NCI-H82 treated with DMSO at 0.1 percent for 48 hours (cell line): ENCODE data around the gene MMP17.

ENCODE experiments used
- DNase-seq: peaks from one replicate; lab custom pipeline; 2025; ENCODE audit not compliant: unreplicated experiment; lab: John Stamatoyannopoulos, UW

Gene MMP17

GRCh38 chr12:131847456-131847855, 19.3 kb downstream of the MMP17 start:
- no peak for DNase-seq

- DNase-seq = no peak
Observed at GRCh38 chr12:131848753-131849152, 20.6 kb downstream of the MMP17 start.

- DNase-seq = no peak
Observed at GRCh38 chr12:131849700-131850553, 21.7 kb downstream of the MMP17 start.

- DNase-seq = no peak
Observed at GRCh38 chr12:131850856-131851559, 22.8 kb downstream of the MMP17 start.

GRCh38 chr12:131851741-131852550, 23.8 kb downstream of the MMP17 start:
- no peak for DNase-seq

- no peak for DNase-seq
Observed at GRCh38 chr12:131852551-131853299, 24.5 kb downstream of the MMP17 start.

- DNase-seq = no peak
Observed at GRCh38 chr12:131853832-131854797, 25.9 kb downstream of the MMP17 start.

- DNase-seq = no peak
Observed at GRCh38 chr12:131854861-131855476, 26.8 kb downstream of the MMP17 start.

- no peak for DNase-seq
Observed at GRCh38 chr12:131855521-131856142, 27.4 kb downstream of the MMP17 start.

- DNase-seq = no peak
Observed at GRCh38 chr12:131856366-131857097, 28.3 kb downstream of the MMP17 start.

GRCh38 chr12:131857908-131858850, 30.0 kb downstream of the MMP17 start:
- DNase-seq = no peak

GRCh38 chr12:131860472-131861260, 32.5 kb downstream of the MMP17 start:
- DNase-seq = no peak

- DNase-seq = no peak
Observed at GRCh38 chr12:131861261-131862083, 33.3 kb downstream of the MMP17 start.

- DNase-seq = no peak
Observed at GRCh38 chr12:131862084-131862441, 33.9 kb downstream of the MMP17 start.

- no peak for DNase-seq
Observed at GRCh38 chr12:131862600-131862993, 34.4 kb downstream of the MMP17 start.
